OCI-LY1 (cell line): ENCODE results near the gene NELL1.

Experiments used
- CTCF ChIP-seq: fragments of 200-600 bp; sonication (generic), shearing (Covaris generic); IDR thresholded peaks from 2 replicates; pipeline ENCODE4 v1.5.1; 2017; ENCODE audit warnings: mild to moderate bottlenecking, antibody characterized with exemption, low read length, moderate library complexity, mixed read lengths
- EZH2 ChIP-seq: fragments of 200-600 bp; sonication (generic), shearing (Covaris generic); IDR thresholded peaks from 2 replicates; pipeline ENCODE4 v1.8.0; 2017; ENCODE audit warnings: borderline replicate concordance, mixed run types, mild to moderate bottlenecking, antibody characterized with exemption, low read length, moderate library complexity, mixed read lengths

- TF ChIP-seq CTCF (no peak), EZH2 (no peak)
Measured at GRCh38 chr11:20910733-20911132, 241.3 kb downstream of the NELL1 start.
